Mesothelial cell of epicardium (in vitro differentiated cells): Measurements from ENCODE around the gene TLR1. TPM values are rescaled to one million over a fixed set of nuclear protein-coding genes. Genes with fewer than 3 reads are reported as not detected.
"Not testable (repeated sequence)": the region's sequence is repeated elsewhere in the genome, so short reads cannot be mapped to it uniquely, and the experiment has no call there.

Experiments
- DNase-seq, 2 experiments: peaks; one replicate each; pipeline ENCODE4 v3.0.0; 2021; ENCODE audit warnings: low spot score in 2 of 2; ENCODE audit not compliant: unreplicated experiment in 2 of 2
- H3K27ac Mint-ChIP-seq: 2 replicates; pipeline ENCODE4 v1.8.0; 2021; ENCODE audit warnings: mixed read lengths
- H3K27me3 Mint-ChIP-seq: 2 replicates; pipeline ENCODE4 v1.8.0; 2021; ENCODE audit warnings: low read depth, mixed read lengths
- H3K36me3 Mint-ChIP-seq: 2 replicates; pipeline ENCODE4 v1.8.0; 2021; ENCODE audit warnings: mixed read lengths
- H3K4me1 Mint-ChIP-seq: 2 replicates; pipeline ENCODE4 v1.8.0; 2021; ENCODE audit warnings: mixed read lengths
- H3K4me3 Mint-ChIP-seq: 2 replicates; pipeline ENCODE4 v1.8.0; 2021; ENCODE audit warnings: mild to moderate bottlenecking, moderate library complexity, mixed read lengths
- H3K9me3 Mint-ChIP-seq: 2 replicates; pipeline ENCODE4 v1.8.0; 2021; ENCODE audit warnings: mixed read lengths
- CTCF ChIP-seq: fragments of 200-600 bp; sonication (generic); IDR thresholded peaks from one replicate; pipeline ENCODE4 v1.5.0; 2021; ENCODE audit warnings: antibody characterized with exemption; ENCODE audit not compliant: unreplicated experiment
- total RNA-seq: library from RNA; stranded (reverse); gene quantifications from 3 replicates; pipeline ENCODE4 v1.2.1, GENCODE V29; 2021

The TLR1 gene
- total RNA-seq, 1 donor from 2014 or later = 1.2 TPM

- TF ChIP-seq CTCF = no peak
- H3K27ac Mint-ChIP-seq = no peak overlapping the region
- peaks cover 3% of the 10 kb centered on the region for H3K4me1 Mint-ChIP-seq
- peaks cover 7% of the 10 kb centered on the region for H3K27me3 Mint-ChIP-seq
- peaks cover 7% of the 10 kb centered on the region for H3K9me3 Mint-ChIP-seq
- no peak for DNase-seq
- no peaks in the 10 kb centered on the region for H3K36me3 Mint-ChIP-seq
- no peak overlapping the region for H3K4me3 Mint-ChIP-seq
Observed at GRCh38 chr4:38780833-38781484, 23.6 kb downstream of the TLR1 start.

- Mint-ChIP-seq H3K27ac (no peak overlapping the region), H3K27me3 (peaks cover 10% of the 10 kb centered on the region)
Observed at GRCh38 chr4:38779790-38780189, 24.8 kb downstream of the TLR1 start.

GRCh38 chr4:38777925-38778324, 26.7 kb downstream of the TLR1 start:
- H3K27me3 Mint-ChIP-seq = peaks cover 16% of the 10 kb centered on the region
- not testable (repeated sequence) for H3K4me1 Mint-ChIP-seq, H3K36me3 Mint-ChIP-seq, H3K27ac Mint-ChIP-seq, H3K4me3 Mint-ChIP-seq, DNase-seq
- peaks cover 24% of the 10 kb centered on the region for H3K9me3 Mint-ChIP-seq

More at GRCh38 chr4:38779790-38780189, 24.8 kb downstream of the TLR1 start:
- DNase-seq = no peak
- Mint-ChIP-seq H3K9me3 (peaks cover 10% of the 10 kb centered on the region), H3K4me1 (peaks cover 3% of the 10 kb centered on the region), H3K36me3 (no peaks in the 10 kb centered on the region), H3K4me3 (no peak overlapping the region)
- no peak for TF ChIP-seq CTCF

GRCh38 chr4:38775326-38775725, 29.3 kb downstream of the TLR1 start:
- DNase-seq = no peak
- Mint-ChIP-seq H3K27me3 (peaks cover 9% of the 10 kb centered on the region), H3K4me1 (peaks cover 1% of the 10 kb centered on the region), H3K27ac (no peak overlapping the region), H3K9me3 (peaks cover 24% of the 10 kb centered on the region), H3K4me3 (no peak overlapping the region), H3K36me3 (no peaks in the 10 kb centered on the region)
- TF ChIP-seq CTCF = no peak

GRCh38 chr4:38774181-38774955, 30.2 kb downstream of the TLR1 start:
- Mint-ChIP-seq H3K4me1 (peaks cover 2% of the 10 kb centered on the region), H3K4me3 (no peak overlapping the region), H3K36me3 (no peaks in the 10 kb centered on the region), H3K9me3 (peaks cover 28% of the 10 kb centered on the region), H3K27ac (no peak overlapping the region), H3K27me3 (peaks cover 9% of the 10 kb centered on the region)
- no peak for TF ChIP-seq CTCF
- no peak for DNase-seq

- not testable (repeated sequence) for H3K36me3 Mint-ChIP-seq, DNase-seq, H3K4me3 Mint-ChIP-seq, H3K27ac Mint-ChIP-seq, H3K27me3 Mint-ChIP-seq
- Mint-ChIP-seq H3K9me3 (peaks cover 27% of the 10 kb centered on the region), H3K4me1 (peaks cover 11% of the 10 kb centered on the region)
Observed at GRCh38 chr4:38770281-38770680, 34.3 kb downstream of the TLR1 start.
